Inferior parietal cortex (tissue), 1 donor: ENCODE measurements around the gene RNF217.
"Not testable (repeated sequence)": the region's sequence is repeated elsewhere in the genome, so short reads cannot be mapped to it uniquely, and the experiment has no call there.

Source experiments
- DNase-seq: peaks from one replicate; pipeline ENCODE4 v3.0.0-alpha.2; 2016; ENCODE audit errors: extremely low spot score

RNF217 gene

GRCh38 chr6:125123468-125124048 lies 161.3 kb downstream of the RNF217 start:
- DNase-seq, result no peak

- no peak for DNase-seq
These were observed 161.9 kb downstream of the RNF217 start for GRCh38 chr6:125124049-125124669.

GRCh38 chr6:125125856-125126255 lies 163.6 kb downstream of the RNF217 start:
- not testable (repeated sequence) for DNase-seq

- no peak for DNase-seq
These were observed 167.1 kb downstream of the RNF217 start for GRCh38 chr6:125129354-125129753.

- DNase-seq, result no peak
These were observed 169.8 kb downstream of the RNF217 start for GRCh38 chr6:125132058-125132457.

- no peak for DNase-seq
These were observed 174.1 kb downstream of the RNF217 start for GRCh38 chr6:125136378-125136777.

GRCh38 chr6:125138083-125138482 lies 175.8 kb downstream of the RNF217 start:
- no peak for DNase-seq

- DNase-seq, result no peak
These were observed 178.6 kb downstream of the RNF217 start for GRCh38 chr6:125140808-125141207.
